Stimulated activated CD4-positive, alpha-beta T cell treated with anti-CD3 and anti-CD28 coated beads, Interleukin-1b, Interleukin-23, amount 100 ng/mL, for 4 hours (primary cell): ENCODE data around the gene TARBP1.
"Not testable (repeated sequence)": the region's sequence is repeated elsewhere in the genome, so short reads cannot be mapped to it uniquely, and the experiment has no call there.

ENCODE experiments used
- DNase-seq, 2 donors: peaks; one replicate each; pipeline ENCODE4 v3.0.0-alpha.2; 2020; ENCODE audit warnings: low read depth in 2 of 2

Gene TARBP1, protein sequence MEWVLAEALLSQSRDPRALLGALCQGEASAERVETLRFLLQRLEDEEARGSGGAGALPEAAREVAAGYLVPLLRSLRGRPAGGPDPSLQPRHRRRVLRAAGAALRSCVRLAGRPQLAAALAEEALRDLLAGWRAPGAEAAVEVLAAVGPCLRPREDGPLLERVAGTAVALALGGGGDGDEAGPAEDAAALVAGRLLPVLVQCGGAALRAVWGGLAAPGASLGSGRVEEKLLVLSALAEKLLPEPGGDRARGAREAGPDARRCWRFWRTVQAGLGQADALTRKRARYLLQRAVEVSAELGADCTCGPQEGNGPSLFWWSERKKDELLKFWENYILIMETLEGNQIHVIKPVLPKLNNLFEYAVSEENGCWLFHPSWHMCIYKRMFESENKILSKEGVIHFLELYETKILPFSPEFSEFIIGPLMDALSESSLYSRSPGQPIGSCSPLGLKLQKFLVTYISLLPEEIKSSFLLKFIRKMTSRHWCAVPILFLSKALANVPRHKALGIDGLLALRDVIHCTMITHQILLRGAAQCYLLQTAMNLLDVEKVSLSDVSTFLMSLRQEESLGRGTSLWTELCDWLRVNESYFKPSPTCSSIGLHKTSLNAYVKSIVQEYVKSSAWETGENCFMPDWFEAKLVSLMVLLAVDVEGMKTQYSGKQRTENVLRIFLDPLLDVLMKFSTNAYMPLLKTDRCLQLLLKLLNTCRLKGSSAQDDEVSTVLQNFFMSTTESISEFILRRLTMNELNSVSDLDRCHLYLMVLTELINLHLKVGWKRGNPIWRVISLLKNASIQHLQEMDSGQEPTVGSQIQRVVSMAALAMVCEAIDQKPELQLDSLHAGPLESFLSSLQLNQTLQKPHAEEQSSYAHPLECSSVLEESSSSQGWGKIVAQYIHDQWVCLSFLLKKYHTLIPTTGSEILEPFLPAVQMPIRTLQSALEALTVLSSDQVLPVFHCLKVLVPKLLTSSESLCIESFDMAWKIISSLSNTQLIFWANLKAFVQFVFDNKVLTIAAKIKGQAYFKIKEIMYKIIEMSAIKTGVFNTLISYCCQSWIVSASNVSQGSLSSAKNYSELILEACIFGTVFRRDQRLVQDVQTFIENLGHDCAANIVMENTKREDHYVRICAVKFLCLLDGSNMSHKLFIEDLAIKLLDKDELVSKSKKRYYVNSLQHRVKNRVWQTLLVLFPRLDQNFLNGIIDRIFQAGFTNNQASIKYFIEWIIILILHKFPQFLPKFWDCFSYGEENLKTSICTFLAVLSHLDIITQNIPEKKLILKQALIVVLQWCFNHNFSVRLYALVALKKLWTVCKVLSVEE (N-terminal part only)

DNA sequence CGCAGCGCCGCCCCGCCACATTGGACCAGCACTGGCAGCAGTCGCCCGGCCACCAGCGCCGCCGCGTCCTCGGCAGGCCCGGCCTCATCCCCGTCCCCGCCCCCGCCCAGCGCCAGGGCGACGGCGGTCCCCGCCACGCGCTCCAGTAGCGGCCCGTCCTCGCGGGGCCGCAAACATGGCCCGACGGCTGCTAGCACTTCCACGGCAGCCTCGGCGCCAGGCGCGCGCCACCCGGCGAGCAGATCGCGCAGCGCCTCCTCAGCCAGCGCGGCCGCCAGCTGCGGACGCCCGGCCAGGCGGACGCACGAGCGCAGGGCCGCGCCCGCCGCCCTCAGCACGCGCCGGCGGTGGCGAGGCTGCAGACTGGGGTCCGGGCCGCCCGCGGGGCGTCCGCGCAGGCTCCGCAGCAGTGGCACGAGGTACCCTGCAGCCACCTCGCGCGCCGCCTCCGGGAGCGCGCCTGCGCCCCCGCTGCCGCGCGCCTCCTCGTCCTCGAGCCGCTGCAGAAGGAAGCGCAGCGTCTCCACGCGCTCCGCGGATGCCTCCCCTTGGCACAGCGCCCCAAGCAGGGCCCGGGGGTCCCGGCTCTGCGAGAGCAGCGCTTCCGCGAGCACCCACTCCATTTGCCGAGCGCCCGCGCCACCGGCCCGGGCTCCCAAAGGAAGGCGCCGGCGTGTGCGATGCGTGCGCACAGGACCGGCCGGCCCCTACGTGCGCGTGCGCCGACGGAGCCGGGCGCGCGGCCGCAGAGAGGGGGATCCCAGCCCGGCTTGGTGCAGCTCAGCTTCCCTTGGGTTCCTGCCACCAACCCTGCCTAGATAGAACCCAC lies at the start of gene TARBP1:
TSS of gene TARBP1 (minus strand) at position 699 of the 829 bp plus-strand sequence. CDS start at position 623, 76 bp downstream.
- peak; percentile 57 to 73 for DNase-seq

GRCh38 chr1:234528074-234528865 lies 49.3 kb upstream of the TARBP1 start:
- no peak for DNase-seq

- DNase-seq: no peak
Observed at GRCh38 chr1:234527346-234527745, 48.4 kb upstream of the TARBP1 start.

DNA sequence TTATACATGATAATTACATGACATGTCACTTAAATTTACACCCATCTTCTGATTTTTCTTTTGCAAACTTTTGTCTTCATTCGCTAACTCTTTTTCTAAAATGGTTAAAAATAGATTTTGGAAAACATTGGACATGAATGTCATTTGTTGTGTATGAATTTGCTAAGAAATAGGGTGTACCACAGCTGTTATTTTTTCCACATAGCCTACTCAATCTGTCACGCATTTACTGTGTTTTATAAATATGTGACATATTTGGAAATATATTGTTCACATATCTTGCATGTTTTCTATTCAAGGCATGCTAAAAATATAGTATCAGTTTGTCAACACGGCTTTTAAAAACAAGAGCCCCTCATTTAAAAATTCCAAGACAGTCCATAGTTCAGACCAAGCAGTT lies 47.9 kb upstream of the TARBP1 start:
- DNase-seq: no peak

DNA sequence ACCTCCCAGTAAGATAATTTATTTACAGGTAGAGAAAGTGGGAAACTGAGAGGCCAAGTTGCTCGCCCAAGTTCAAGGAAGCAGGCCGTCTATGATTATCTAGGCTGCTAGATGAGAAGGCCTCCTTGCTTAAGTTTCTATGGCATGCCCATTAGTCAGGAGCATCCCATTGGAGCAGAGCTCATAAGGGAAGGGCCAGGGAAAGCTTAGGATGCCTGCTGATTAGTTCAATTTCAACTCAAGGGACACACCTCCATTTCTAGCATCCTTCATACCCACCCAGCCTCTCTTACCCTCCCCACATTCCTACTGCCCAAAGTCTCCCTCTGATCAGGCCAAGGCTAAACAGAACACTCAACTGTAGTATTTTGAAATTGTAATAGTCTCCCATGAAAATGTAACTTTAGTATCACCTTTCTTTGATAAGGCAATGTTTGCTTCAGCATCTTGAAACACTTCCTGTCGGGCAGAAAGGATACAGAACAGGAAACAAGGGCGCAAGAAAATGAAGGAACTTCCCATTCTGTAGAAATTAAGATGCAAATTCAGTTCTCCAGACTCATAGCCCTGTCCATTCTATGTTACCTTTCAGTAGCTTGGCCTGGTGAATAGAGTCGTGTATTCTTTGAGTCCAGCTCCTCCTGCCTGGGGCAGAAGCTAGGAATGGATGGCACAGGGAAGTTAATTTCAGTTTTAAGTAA lies 46.3 kb upstream of the TARBP1 start:
- DNase-seq: no peak

DNA sequence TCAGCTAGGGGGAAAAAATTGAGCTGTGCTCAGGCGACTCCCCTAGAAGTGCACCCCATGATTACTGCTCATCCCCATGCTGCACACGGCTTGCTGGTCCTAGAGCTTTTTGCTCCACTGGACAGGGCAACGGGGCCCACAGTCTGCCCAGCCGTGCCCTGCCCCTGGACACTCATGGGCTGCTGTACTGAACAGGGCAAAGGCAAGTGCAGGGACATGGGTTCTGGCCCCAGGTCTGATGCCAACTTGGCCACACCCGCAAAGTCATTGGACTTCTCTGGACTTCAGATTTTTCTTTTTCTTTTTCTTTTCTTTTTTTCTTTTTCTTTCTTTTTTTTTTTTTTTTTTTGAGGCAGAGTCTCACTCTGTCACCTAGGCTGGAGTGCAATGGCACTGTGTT lies 42.9 kb upstream of the TARBP1 start:
- DNase-seq: no peak

DNA sequence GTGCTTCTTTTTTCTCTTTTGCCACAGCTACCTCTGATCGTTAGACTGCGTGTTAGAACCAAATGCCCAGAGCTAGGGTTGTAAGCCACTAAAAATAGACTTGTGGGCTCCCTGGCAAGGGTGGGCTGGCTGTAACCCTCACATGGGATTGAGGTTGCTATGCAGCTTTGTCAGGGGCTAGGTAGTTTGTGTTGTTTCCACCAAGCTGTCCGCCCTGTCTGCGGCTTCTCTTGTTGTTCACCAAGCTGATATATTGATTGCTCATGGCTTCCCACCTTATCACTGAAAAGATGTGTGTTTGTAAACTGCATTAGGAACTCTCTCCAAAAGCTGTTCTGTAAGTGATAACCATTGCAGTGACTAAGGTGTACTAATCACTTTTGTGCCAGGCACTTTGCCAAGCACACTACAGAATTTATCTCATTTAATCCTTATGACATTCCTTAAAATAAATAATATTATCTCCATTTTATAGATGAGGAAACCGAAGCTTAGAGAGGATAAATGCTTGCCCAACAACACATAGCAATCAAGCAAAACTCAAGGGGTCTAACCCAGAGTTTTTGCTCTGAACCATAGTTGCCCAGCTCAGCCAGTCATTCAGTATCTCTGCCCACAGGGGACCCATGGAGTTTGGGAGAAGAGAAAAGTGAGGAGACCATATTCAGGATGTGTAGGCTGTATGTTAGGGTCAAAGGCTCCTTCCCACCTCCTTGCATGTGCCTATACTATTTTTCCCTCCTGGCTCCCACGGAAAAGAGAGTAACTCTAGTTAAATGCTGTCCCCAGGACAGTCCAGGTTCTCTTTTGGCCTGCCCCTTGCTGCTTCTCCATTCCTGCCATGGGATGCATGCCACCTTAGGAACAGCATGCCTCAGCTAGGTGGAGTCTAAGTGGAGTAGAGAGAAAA lies 42.2 kb upstream of the TARBP1 start:
- DNase-seq: no peak

GRCh38 chr1:234519506-234519905 lies 40.5 kb upstream of the TARBP1 start:
- DNase-seq: no peak

GRCh38 chr1:234518876-234519275 lies 39.9 kb upstream of the TARBP1 start:
- no peak for DNase-seq

DNA sequence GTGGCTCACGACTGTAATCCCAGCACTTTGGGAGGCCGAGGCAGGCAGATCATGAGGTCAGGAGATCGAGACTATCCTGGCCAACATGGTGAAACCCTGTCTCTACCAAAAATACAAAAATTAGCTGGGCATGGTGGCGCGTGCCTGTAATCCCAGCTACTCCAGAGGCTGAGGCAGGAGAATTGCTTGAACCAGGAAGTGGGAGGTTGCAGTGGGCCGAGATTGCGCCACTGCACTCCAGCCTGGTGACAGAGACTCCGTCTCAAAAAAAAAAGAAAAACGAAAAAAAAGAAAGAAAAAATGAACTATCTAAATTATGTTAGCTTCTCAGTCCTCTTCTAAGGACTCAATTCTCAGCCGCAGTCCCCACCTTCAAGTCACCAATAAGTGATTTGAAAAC lies 39.1 kb upstream of the TARBP1 start:
- not testable (repeated sequence) for DNase-seq

DNA sequence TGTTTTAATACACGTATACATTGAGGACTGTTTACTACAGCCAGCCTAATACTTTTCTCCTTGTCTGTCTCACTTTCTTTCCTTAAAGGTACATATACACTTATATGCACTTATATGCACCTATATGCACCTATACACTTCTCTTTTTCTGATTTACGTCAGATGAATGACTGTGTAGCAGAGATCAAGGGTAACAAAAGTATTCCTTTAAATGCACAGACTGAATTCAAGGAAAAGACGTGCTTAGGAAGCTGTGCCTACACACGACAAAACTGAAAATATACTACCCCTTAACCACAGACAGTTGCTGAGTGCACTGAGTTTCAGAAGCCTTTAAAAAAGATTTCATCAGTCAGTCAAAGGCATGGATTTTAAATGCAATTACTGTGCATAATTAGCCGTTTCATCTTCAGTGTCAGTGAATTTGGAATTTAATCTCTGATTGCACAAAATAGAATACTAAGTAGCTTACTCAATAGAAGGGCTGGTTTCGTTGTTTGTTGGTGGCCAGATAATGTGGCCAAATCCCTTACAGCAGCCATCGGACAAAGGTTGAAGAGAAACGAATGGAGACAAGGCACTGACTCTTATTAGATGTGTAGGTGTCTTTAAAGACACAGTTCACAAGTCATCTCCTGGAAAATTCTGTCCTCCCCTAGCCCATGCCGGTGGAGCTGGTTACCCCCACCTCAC lies 38.3 kb upstream of the TARBP1 start:
- DNase-seq: no peak

GRCh38 chr1:234515821-234516241 lies 36.9 kb upstream of the TARBP1 start:
- no peak for DNase-seq

- no peak for DNase-seq
Observed at GRCh38 chr1:234515411-234515810, 36.4 kb upstream of the TARBP1 start.

DNA sequence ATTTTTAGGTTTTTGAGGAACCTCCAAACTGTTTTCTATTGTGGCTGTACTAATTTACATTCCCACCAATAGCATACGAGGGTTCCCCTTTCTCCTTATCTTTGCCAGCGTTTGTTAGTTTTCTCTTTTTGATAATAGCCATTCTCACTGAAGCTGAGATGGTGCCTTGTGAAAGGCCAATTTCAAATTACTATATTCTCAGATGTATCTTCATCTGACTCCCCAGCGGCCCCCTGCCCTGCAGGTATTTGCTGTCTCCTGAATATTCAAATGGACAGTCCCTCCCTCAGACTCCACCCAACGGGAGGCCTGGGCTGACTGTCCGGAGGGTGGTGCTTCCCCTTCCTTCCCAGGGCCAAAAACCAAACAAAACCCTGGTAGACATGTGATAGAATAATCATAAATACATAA lies 33.5 kb upstream of the TARBP1 start:
- no peak for DNase-seq

DNA sequence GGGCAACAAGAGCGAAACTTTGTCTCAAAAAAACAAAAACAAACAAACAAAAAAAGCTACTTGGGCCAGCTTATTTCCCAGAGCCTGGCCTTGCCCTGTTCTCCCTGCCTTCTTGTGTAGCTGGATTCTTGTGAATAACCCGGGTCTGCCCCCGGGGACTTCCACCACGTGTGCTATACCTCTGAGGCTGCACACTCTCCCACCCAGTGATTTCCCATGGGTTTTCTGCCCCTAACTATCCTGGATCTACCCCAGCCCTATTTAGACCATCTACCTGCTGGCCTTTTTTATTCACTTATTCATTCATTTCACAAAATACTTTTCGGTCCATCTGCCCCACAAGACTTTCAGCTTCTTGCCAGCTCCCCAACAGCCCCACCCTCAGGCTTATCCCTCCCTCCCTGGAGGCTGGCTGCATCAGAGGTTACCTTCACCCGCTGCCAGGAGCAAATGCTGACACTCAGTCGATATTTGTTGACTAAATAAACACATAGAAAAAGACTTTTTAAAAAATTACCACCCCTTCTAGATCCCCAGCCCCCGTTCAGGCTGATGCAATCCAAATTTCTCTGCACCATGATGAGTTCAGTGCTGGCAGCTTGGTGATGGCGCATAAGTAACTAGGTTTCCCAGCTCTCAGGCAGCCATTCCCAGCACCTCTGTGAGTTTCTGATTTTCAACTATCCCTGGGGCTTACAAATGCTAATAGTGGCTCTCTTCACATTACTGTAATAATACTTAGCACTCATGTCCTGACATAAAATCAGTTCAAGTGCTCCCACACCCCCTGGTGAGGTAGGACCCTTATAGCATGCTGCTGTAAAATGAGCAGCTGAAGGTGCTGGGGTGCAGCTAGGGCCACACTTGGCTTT lies 30.7 kb upstream of the TARBP1 start:
- DNase-seq: no peak

DNA sequence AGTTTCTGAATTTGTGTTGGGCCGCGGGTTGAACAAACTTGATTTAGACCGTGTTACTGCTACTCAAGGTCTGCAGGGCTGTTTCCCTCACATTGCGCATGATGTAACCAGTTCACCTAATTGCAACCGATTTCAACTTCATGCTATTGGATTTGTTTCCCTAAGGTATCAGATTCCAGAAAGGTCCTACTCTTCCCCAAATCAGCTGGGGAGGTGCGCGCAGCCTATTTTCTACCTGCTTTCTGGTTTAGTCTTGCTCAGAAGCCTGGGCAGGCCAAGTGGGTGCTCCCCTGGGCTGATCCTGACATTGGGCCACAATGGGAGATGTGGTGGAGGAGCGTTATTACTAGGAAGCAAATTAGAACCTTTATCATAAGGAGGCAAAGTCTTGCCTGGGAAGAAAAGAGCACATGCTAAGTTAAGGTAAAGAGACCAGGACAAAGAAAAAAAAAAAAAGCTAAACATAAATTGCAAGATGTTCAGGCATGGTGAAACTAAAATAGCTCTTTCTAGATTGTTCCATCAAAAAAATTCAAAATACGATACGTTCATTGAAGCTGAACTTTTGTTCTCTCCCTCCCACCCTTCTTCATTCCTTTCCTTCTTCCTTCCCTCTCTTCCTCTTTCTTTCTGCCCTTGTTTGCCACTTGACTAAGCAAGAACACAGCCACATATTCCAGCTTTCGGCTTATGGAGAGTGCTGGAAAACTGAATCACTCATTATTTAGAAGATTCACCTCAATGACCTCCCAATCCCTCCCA lies 28.8 kb upstream of the TARBP1 start:
- no peak for DNase-seq
